NCI-H1694 treated with DMSO at 0.1 percent for 48 hours (cell line): ENCODE measurements around the gene EEFSEC.

Source experiments
- DNase-seq: peaks from one replicate; lab custom pipeline; 2025; lab: John Stamatoyannopoulos, UW

The EEFSEC gene

DNA sequence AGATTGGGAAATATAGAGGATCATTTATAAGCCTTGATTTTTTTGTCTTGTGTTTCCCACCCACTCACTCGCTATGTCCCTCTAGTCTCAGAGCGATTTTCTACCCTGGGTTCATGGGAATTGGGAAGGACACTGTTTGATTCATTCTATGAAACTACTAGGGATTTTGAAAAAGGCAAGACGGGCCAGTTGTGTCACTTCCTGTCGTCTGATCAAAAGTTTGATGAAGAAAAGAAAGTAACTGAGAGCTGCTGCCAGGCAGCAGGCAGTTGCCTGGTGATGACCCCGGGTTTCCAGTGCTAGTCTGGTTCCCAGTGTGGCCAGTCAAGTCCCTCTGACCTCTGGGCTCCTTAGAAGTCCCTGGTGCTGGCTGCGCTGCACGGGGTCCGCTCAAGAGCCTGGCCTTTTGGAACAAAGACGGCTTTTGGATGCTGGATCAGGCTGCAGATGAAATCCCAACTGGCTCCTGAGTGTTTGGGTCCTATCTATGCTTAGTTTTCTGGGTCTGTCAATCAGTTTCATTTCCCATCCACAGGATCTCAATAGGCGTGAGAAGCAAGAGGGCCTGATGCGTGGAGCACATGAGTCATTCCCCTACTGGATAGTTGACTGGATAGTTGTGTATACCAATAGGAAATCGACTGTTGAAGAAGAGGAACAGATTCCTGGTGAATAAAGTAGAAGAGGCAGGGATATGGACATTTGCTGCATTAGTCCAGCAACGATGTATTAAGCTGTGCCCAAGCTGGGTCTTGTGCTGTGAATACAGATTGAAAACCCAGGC, 89.7 kb downstream of the EEFSEC start:
- DNase-seq = no peak

DNA sequence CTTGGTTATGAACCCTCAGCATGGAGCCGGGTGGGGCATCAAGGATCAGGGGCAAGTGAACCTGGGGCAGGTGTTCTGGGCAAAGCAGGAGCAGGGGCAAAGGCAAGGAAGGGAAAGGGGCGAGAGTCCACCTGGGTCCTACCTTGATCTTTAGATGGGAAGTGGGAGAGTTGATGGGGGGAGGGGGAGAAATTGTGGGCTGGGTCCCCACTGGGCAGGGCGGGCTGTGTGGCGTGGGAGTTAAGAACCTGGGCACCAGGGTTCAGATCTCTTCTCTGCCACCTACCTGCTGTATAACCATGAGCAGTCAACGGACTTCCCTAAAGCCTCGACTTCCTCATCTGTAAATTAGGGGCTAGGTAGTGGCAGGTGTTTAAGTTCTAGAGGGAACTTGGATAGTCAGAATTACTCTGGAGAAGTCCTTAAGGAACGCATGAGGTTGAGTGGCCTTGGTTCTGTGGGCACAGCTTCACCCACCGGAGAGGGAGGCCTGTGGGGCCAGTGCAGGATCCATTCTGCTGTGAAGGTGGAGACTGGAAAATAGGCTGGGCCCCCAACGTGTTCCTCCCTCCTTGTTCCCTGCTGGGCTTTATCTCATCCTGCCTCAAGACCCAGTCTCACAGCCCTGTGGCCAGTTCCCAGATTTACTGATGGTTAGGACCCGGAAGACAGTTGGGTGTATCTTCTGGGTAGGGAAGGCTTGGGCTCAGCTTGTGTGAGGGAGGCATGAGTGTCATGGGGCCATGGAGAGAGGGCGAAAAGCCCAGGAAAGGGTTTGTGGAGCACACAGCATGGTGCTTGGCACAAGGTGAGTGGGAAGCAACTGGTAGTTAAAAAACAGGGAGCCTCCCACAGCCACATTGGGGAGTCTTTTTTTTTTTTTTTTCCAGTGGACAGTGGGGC, 90.6 kb downstream of the EEFSEC start:
- DNase-seq = no peak

DNA sequence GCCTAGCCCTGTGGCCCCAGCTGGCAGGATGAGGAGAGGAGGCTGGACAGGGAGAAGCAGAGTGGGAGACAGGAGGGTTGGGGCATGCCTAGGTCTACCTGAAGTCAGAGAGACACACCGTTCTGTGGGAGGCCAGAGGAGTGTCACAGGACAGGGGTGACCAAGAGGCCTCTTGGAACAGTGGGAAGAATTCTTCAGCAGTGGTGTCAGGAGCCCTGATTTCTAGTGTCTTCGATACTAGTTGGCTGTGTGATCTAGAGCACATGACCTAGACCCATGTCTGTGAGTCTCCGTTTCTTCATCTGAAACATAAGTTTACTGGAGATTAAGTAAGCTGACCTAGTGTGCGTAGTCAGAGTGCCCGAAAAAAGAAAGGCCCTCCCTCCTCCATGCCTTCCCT, 92.2 kb downstream of the EEFSEC start:
- DNase-seq = no peak

DNA sequence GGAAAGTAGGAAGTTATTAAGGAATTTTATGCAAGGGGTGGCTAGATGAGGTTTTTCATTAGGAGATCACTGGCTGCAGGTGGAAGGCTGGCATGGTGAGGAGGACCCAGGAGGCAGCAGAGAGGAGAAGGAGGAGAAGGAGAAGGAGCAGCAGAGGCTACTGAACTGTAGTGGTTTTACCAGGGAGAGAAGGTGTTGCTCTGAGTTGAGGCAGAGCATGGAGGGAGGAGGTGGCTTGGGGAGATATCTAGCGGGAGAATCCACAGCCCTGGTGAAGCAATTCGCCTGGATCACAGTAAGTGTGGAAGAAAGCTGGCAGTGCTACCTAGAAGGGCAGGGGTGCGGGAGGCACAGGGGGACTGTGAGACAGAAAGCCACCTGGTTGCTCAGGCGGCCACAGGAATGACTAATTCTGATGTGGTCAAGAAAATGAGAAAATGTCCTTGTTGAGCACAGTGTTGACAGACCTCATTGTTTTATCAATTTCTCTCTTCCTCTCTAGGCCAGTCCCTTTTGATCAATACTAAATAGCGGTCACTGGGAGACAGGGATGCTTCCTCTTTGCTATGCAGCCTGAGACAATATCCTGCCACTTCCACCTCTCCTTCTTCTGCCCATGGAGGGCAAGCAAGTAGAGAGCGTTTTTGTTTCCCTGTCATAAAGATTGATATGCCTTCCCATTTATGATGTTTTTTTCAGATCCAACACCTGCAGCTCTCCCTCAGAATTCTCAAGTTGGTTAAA, 94.6 kb downstream of the EEFSEC start:
- DNase-seq = no peak

DNA sequence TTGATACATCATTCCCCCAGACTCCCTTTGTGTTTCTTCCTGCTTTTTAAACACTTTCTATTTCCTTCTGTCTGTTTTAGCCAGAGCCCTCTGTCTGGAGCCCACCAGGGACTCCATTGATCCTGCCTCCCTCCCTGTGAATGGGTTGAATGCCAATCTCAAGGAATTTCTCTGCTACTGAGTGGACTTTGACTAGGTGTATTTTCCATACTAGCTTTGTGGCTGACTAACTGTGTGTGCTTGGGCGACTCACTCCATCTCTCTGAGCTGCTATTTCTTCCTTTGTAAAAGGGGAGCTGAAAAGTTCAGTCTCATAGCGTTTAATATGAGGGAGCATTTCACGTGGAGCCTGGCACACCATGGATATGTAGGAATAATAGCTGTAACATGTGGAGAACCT, 98.8 kb downstream of the EEFSEC start:
- DNase-seq = no peak

DNA sequence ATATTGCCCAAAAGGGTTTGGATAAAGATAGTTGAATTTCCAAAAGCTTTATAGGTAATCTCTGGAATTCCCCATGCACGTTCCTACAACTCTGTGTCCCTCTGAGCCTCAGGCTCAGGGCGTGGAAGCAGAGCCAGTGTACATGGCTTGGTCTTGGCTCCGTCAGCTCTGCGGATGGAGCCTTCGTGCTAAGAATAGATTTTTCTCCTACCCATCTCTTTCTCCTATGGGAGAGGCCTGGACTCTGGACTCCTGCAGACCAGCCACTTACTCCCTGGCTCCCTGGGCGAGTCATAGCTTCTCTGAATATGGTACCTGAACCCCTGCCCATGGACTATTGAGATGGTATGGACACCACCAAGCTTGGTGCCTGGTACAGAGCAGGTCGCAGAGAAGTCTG, 99.9 kb downstream of the EEFSEC start:
- no peak for DNase-seq

DNA sequence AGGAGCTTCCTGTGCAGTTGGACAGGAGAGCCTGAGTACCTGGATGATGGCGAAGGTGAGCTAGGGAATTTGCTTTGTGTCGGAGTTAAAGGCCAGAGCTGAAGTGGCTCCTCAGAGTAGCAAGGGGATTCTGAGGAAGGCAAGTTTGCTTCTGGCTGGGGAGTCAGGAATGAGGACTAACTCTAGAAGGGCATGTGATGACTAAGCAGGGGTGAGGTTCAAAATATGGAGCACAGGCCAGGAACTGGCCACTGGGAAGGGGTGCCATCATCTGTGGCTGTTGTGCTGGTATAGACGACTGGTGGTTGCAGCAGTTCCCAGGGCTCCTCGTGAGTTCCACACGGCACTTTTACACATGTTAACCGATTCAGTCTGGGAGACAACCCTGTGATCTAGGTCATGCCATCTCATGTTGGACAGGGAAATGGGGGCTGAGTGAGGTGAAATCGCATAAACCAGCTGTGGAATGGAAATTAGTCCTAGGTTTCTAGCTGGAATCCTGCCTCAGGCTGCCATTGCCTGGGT, 100.8 kb downstream of the EEFSEC start:
- no peak for DNase-seq

DNA sequence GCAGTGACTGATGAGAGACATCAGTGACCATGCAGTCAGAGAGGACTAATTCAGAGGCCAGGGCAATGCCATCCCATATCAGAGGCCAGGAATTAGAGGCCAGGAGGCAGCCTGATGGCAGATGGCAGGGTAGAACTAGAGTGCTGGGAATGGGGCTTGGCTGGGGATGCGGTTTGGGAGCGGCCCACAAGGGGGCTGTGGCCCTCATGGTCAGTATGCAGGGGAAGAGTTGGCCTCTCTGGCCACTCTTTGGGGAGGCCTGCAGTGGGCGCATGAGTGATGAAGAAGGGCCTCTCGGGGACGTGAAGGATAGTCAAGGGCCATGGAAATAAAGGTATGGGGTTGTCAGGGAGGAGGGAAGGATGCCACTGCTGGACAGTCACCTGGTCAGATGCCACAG, 101.7 kb downstream of the EEFSEC start:
- DNase-seq = no peak

DNA sequence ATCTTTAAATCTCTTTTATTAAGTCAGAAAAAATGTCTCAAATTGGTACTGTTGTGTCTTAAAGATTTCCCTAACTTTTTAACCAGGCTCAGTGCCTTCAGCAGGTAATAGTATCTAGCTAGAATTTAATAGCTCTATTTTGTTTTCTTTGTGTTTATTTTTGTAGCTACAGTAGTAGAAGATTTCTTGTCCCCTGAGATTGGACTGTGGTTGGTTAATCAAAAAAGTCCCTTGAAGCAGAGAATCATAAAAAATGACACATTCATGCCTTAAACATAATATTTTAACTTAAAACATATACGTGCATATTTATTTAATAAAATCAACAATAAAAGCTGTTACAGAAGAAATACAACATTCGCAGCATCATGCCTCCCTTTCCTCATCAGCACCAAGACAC, 102.8 kb downstream of the EEFSEC start:
- DNase-seq = no peak

DNA sequence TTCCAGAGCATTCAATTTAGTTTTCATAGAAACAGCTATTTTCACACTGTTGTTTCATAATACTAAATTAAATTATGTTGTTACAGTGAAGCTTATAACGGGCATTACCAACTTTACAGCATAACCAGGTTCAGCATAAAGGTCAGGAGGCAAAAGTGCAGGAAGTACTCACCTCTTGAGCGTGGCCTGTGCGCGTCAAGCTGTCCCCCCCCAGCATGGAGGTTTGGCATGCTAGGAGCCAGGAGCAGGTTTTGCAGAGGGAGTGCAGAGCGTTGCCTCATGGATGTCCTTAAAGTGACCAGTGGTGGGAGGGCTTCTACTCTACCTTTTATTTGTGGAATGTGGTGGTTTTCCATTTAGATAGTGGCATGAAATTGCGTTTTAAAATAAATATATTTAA, 104.4 kb downstream of the EEFSEC start:
- no peak for DNase-seq

DNA sequence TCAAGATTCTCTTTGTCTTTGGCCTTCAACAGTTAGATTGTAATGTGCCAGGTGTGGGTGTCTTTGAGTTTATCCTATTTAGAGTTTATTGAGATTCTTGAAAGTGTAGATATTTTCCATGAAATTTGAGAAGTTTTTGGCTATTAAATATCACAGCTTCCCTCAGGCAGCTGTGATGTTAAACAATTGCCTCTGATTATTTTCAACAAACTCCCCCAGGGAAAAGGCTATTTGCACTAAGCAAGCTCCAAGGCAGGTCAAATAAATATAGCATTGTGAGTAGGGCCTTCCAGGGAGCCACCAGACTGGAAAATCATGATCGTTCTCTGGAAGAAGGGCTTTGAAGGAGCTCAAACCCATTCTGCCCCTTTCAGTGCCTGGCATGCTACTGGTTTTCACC, 107.0 kb downstream of the EEFSEC start:
- DNase-seq = no peak

DNA sequence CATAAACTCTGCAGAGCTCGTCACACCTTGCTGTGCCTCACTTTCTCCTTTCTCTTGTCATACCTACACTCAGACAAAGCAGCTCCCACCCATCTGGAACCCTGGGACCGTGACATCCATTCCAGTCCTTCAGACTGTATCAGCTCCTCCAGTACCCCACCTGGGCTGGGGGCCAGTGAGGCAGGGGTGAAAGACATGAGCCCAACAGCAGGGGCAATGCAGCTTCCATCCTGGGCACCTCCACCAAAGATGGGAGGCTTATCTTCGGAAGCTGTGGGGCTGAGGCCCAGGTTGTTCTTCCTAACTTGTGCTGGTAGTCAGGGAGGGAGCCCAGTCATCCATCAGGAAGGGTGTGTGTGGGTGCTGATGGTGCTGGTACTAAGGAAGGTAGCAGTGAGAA, 109.2 kb downstream of the EEFSEC start:
- no peak for DNase-seq

DNA sequence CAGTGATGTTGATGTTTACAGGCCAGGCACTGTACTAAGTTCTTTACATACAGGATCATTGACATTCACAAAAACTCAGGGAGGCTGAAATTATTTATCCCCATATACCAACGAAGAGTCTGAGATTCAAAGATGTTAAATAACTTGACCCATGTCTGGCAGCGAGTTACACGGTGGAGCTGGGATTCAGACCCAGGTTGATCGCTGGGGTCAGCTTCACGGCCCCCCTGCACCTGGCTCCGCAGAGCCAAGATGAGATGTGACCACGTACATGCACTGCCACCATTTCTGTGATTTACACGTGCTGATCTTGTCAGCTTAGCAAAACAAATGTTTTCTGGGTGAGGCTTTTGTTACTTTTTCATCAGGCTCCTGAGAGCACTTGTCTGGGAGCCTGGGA, 109.8 kb downstream of the EEFSEC start:
- DNase-seq = no peak

DNA sequence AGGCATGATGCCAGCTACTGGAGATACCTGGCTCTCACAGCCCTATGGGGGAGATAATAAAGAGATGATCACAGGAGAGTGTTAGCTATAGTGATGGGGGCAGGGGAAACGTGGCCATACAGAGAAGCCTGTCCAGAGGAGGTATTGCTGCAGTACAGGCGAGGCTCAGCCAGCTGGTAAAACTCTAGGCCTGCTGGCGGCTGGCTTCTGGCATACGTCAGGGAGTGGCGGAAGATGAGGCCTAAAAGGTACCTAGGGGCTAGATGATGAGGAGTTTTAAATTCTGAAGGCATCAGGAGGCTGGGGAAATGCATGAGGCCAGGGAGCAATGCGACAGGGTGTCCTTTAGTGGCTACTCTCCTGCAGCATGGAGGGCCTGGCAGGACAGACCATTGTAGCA, 110.7 kb downstream of the EEFSEC start:
- DNase-seq = no peak

DNA sequence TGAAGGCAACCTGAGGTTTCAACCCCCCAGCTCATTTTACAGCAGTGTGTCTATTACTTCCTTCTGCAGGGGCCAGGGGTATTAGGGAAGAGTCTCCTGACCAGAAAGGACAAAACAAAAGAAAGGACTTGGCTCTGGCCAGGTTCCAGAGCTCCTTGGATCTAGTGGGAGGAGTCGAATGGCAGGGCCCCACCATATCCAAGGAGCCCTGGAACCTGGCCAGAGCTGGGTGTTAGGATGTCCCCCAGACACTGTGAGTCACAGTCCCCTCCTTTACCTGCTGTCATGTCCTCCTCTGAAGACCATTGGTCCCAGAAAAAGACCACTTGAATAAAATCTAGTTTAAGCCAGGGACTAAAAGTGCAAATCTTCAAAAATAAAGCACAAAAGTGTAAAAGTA, 113.2 kb downstream of the EEFSEC start:
- no peak for DNase-seq

DNA sequence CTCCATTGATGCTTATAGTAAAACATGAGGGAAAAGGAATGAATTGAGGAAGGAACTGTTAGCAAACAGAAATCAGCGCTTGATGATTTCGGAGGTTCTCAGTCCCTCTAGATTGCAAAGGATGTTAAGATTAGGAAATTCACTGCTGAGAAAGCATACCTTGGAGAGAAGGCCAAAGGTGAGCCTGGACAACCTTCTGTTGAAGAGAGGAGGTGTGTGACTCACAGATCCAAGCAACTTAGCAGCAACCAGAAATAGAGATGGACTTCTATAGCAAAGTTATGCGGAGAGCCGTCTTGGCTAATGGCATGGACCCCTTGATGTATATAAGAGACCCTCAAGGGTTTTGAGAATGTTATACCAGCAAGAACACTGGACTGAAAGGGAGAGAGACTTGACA, 114.3 kb downstream of the EEFSEC start:
- no peak for DNase-seq

DNA sequence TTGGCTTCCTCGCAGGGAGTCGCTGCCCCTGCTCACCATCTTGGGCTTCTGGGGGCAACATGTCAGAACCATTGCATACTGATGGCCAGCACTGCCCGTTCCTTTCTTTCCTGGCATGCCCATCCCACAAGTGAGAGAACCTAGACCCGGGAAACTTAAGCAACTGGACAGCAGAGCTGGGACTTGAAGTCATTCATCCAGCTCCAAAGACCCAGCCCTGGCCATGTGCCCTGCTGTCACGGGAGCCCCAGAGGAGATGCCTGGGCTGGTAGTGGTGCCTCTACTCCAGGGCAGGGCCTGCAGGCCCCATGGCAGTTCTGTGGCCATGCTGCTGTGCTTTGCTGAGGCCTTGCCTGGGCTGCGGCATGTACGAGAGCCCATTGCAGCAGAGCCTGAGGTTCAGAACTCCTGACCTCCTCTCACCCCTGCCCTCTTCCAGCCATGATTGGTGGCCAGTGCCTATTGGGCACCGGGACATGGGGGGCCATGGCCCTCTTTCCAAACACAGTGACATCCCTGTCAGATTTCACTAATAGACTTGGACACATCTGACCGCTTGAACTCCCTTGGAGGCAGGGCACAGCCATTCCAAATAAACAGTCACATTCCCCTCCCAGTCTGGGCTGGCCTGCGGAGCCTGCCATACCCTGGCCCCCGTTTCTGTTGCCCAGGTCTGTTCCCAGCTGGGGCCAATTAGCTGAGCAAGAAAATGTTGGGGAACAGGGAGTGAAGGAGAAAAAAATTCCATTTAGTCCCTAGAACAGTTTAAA, 115.9 kb downstream of the EEFSEC start:
- no peak for DNase-seq

DNA sequence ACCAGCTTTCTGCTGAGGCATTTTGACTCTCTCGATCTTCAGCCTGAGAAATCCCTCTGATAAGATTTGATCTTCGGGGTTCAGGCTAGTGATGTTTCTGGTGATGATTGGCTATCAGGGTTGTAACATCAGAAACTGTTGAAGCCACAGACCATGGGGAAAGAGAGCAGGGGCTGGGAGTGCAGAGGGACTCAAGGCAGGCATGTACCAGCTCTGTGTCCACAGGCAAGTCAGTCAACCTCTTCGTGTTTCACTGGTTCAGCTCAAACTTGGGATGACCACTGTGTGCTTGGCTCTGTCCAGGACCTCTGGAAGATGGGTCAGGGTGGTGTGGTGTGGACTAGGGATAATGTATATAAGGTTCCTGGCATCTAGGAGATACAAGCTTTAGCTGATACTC, 116.5 kb downstream of the EEFSEC start:
- DNase-seq = no peak

DNA sequence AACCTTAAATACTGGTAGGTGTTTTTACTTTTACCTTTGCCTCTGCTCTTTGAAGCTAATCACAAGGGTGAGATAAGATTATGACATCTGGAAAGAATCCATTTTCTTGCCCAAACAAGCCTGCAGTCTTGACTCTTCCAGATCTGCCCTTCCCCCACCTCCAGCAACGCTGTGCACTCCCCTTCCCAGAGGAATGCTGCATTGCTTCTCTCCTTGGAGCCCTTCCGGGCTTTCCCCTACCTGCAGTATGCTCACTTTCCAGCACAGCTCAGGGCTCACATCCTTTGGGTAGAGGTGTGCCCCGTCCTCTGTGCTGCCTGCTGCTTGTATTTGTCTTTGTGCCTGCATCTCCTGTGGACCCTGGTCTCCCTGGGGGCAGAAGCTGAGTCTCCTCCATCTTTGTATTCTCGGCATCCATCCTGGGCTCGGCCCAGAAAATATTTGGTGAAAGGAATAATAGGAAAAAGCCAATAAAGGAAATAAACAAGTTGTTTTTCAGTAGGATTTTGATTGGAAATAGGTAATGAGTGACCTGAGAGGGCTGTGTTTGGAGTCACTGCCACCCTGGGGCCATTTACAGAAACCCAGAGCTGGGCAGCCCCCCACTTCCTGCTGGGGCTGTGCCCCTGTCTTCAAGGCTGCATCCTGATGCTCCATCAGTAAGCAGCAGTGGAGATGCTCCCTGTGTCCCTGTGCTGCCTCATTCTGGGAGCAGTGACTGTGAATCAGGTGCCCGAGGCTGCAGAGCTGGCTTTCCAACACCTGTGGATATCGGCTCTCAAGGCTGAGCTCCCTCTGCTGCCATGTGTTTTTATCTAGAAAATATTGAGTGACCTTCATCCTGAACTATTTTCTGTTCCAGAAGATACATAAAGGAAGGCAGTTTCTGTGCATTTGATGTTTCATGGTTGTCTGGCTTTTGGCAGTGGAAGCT, 117.5 kb downstream of the EEFSEC start:
- no peak for DNase-seq

DNA sequence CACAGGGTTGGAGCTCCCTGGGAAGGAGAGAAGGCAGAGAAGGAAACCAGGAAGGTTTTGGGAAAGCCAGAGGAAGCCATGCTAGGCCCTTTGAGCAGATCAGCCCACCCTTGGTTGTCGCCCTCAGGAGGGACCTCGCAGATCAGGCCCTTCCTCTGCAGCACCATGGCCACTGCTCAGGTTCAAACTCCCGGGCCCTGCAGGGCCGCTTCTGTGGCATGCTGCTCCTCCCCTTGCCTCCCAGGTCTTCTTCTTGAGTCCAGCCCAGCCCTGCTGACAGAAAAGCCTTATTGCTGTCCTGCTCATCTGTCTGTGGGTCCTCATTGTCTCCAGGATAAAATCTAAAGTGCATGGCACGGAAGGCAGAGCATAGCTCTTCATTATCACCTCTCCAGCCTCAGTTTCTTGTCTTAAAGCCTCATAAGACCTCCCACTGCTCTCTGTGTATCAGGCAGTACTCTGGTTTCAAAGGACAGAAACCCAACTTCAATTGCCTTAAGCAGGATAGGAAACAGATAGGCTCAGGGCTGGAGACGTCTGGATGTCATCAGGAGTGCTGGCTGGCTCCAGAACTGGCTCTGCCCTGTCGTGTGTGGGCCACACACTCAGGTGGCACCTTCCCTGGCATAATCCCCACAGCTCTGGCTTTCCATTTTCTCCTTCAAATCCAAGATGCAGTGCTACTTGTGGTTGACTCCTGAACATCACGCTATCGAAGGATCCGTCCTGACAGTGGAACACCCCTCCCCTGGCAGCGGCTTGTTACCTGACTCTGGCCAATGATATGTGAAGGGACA, 118.5 kb downstream of the EEFSEC start:
- DNase-seq = no peak
